Measurements from ENCODE around the gene TMEM164. TPM values are rescaled to one million over a fixed set of nuclear protein-coding genes. Genes with fewer than 3 reads are reported as not detected.
"Not testable (repeated sequence)": the region's sequence is repeated elsewhere in the genome, so short reads cannot be mapped to it uniquely, and the experiment has no call there.

Gene TMEM164
- total RNA-seq, 1 donor from 2014 or later, result 76.3 TPM

DNA sequence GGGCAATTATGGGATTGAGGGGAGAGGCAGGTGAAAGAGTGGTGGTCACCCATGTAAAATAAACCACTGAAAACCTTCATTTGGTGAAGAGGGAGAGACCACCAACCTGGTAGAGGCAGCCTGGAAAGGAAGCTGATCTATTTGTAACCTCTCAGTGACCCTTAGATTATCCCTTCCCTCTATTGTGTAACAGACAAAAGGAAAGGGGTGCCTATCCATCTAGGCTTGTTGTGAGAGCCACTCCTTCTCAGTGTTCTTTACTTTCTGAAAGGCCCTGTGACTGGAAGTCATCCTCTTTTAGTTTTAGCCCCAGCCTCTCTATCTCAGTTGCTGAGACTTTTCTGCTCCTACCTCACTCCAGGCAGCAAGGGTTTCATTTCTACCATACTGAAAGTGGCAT, 142.4 kb downstream of the TMEM164 start:
- no peaks in the 10 kb centered on the region for H3K27me3 Mint-ChIP-seq
- TF ChIP-seq, protein P1, sequence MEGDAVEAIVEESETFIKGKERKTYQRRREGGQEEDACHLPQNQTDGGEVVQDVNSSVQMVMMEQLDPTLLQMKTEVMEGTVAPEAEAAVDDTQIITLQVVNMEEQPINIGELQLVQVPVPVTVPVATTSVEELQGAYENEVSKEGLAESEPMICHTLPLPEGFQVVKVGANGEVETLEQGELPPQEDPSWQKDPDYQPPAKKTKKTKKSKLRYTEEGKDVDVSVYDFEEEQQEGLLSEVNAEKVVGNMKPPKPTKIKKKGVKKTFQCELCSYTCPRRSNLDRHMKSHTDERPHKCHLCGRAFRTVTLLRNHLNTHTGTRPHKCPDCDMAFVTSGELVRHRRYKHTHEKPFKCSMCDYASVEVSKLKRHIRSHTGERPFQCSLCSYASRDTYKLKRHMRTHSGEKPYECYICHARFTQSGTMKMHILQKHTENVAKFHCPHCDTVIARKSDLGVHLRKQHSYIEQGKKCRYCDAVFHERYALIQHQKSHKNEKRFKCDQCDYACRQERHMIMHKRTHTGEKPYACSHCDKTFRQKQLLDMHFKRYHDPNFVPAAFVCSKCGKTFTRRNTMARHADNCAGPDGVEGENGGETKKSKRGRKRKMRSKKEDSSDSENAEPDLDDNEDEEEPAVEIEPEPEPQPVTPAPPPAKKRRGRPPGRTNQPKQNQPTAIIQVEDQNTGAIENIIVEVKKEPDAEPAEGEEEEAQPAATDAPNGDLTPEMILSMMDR (conservative IDR thresholded peaks at IDR 0.05), result no peak

DNA sequence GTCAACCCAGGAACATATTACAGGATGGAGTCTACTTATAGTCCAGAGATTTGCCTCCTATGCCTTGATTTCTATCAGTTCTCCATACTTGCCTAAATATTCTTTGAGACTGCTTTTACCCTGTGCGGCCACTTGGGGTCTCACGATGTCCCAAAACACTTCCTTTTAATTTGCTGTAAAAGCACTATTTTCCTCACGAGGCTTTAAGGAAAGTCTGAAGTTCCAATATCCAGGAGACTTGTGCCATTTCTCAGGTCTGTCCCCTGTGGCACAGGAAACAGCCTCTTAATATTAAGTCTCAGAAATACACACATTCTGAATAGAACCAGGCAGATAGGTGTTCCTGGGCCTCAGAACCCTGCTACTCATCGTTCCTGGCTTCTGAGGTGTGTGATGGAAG, 142.9 kb downstream of the TMEM164 start:
- no peak overlapping the region for H3K4me3 Mint-ChIP-seq
- peaks cover 14% of the 10 kb centered on the region for H3K4me1 Mint-ChIP-seq (ENCODE audit: unreplicated experiment)
- H3K27ac Mint-ChIP-seq, result no peak overlapping the region
- H3K36me3 Mint-ChIP-seq, result peaks cover 15% of the 10 kb centered on the region
- H3K9me3 Mint-ChIP-seq, result no peaks in the 10 kb centered on the region
- TF ChIP-seq, protein P1 (conservative IDR thresholded peaks at IDR 0.05), result peak; percentile 79
- DNase-seq (ENCODE audit: extremely low spot score, unreplicated experiment), result no peak
- H3K27me3 Mint-ChIP-seq, result no peaks in the 10 kb centered on the region

More for the DNA sequence above, 142.4 kb downstream of the TMEM164 start:
- no peak overlapping the region for H3K4me3 Mint-ChIP-seq
- no peaks in the 10 kb centered on the region for H3K9me3 Mint-ChIP-seq
- no peak overlapping the region for H3K27ac Mint-ChIP-seq
- peaks cover 15% of the 10 kb centered on the region for H3K36me3 Mint-ChIP-seq
- H3K4me1 Mint-ChIP-seq (ENCODE audit: unreplicated experiment), result peaks cover 14% of the 10 kb centered on the region
- no peak for DNase-seq (ENCODE audit: extremely low spot score, unreplicated experiment)

DNA sequence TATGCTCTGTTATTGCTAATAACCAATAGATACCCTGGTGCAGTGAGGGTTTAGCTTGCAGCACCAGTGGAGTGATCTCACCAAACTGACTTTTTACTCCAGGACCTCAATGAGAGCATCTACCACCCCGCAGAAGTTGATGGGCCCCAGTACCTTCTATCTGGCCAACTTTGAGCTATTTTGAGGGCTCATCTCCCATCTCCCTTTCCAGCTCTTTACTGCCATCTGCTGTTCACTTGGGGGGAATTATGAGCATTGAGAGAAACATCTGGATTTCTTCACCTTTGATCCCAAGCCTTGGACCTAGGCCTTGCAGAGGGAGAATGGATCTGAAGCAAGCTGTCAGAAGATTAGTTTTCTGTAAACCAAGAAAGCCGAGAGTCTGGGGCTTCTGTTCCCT, 143.6 kb downstream of the TMEM164 start:
- Mint-ChIP-seq H3K4me3 (no peak overlapping the region), H3K4me1 (ENCODE audit: unreplicated experiment) (peaks cover 14% of the 10 kb centered on the region), H3K27me3 (no peaks in the 10 kb centered on the region), H3K27ac (no peak overlapping the region), H3K9me3 (no peaks in the 10 kb centered on the region), H3K36me3 (peaks cover 15% of the 10 kb centered on the region)
- TF ChIP-seq, protein P1 (conservative IDR thresholded peaks at IDR 0.05), result peak; percentile 82
- DNase-seq (ENCODE audit: extremely low spot score, unreplicated experiment), result no peak

DNA sequence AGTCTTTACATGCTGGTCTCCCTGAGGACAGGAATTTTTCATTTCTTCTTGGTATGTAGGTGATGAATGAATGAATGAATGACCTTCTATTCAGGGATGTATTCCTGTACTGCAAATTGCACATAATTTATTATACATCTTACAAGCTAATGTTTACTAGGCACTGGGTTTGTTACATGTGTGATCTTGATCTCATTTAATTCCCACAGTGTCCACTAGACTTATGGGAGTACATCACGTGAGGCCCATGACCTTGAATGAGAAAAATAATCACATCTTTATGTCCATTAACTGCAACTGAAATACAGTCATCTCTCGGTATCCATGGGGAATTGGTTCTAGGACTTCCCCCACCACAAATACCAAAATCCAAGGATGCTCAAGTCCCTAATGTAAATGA, 150.3 kb downstream of the TMEM164 start:
- TF ChIP-seq, protein P1 (conservative IDR thresholded peaks at IDR 0.05), result no peak
- Mint-ChIP-seq H3K27me3 (no peaks in the 10 kb centered on the region), H3K36me3 (peaks cover 25% of the 10 kb centered on the region), H3K4me3 (no peak overlapping the region), H3K9me3 (no peaks in the 10 kb centered on the region), H3K4me1 (ENCODE audit: unreplicated experiment) (peaks cover 12% of the 10 kb centered on the region), H3K27ac (no peak overlapping the region)
- no peak for DNase-seq (ENCODE audit: extremely low spot score, unreplicated experiment)

DNA sequence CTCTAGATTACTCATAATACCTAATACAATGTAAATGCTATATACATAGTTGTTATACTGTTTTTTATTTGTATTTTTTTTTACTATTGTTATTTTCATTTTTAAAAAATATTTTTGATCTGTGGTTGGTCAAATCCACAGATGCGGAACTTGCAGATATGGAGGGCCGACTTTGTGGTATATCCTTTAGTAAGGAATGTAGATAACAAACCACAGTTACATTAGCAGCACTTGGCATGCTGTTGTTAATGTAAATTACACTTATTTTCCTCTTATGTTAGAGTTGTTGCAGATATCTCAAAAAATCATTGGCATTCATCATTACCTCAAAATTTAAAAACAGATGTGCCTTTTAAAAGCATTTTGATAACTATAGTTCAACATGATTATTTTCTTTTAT, 151.0 kb downstream of the TMEM164 start:
- no peak overlapping the region for H3K4me3 Mint-ChIP-seq
- no peak for DNase-seq (ENCODE audit: extremely low spot score, unreplicated experiment)
- peaks cover 25% of the 10 kb centered on the region for H3K36me3 Mint-ChIP-seq
- H3K9me3 Mint-ChIP-seq, result no peaks in the 10 kb centered on the region
- TF ChIP-seq, protein P1 (conservative IDR thresholded peaks at IDR 0.05), result no peak
- H3K4me1 Mint-ChIP-seq (ENCODE audit: unreplicated experiment), result peaks cover 13% of the 10 kb centered on the region
- no peaks in the 10 kb centered on the region for H3K27me3 Mint-ChIP-seq
- H3K27ac Mint-ChIP-seq, result no peak overlapping the region

DNA sequence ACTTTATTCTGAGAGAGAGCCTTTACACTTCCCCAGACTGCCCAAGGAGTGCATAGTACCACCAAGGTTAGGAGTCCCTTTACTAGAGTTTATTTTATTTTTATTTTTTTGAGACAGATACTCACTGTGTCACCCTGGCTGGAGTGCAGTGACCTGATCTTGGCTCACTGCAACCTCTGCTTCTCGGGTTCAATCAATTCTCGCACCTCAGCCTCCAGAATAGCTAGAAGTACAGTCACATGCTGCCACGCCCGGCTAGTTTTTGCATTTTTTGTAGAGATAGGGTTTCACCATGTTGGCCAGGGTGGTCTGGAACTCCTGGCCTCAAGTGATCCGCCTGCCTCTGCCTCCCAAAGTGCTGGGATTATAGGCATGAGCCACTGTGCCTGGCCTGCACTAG, 151.4 kb downstream of the TMEM164 start:
- not testable (repeated sequence) for H3K9me3 Mint-ChIP-seq; H3K4me3 Mint-ChIP-seq; DNase-seq (ENCODE audit: extremely low spot score, unreplicated experiment); H3K27me3 Mint-ChIP-seq; H3K27ac Mint-ChIP-seq
- Mint-ChIP-seq H3K36me3 (peaks cover 28% of the 10 kb centered on the region), H3K4me1 (ENCODE audit: unreplicated experiment) (peaks cover 15% of the 10 kb centered on the region)

Data from type B pancreatic cell (in vitro differentiated cells).